ENCODE results near the gene BANK1. TPM values are rescaled to one million over a fixed set of nuclear protein-coding genes. Genes with fewer than 3 reads are reported as not detected.

Gene BANK1
- total and polyA plus RNA-seq, 2 of the 8 experiments (the other 6 are each of a cell fraction or from before 2014, with no cell fraction given): 0.59 to 0.93 TPM

DNA sequence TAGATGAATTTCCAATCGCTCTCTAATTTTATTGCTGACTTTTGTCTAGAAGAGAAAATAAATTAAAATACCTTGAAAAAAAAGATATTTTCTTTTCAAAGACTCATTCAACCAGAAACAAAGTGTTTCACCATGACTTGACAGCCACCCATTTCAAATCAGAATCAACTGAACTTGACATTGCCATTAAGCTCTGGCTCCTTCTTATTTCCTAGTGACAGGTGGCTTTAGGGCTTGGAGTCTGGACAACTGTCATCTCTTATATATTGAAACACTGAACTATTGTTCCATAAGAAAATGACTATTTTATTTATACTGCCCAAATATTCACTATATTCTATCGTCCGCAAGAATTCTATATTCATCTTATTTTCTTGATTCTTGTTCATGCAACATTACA is 325.6 kb downstream of the BANK1 start (continued):
- TF ChIP-seq, protein P1, sequence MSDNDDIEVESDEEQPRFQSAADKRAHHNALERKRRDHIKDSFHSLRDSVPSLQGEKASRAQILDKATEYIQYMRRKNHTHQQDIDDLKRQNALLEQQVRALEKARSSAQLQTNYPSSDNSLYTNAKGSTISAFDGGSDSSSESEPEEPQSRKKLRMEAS (IDR thresholded peaks at IDR 0.05): no peak

DNA sequence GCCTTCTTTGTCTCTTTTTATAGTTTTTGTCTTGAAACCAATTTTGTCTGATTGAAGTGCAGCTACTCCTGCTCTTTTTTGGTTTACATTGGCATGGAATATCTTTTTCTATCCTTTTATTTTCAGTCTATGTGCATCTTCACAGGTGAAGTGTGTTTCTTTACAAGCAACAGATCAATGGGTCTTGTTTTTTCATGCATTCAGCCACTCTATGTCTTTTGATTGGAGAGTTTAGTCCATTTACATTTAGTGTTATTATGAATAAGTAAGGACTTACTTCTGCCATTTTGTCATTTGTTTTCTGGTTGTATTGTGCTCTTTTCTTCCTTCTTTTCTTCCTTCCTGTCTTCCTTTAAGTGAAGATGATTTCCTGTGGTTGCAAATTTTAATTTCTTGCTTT is 330.3 kb downstream of the BANK1 start:
- FAIRE-seq: no peak
- DNase-seq (ENCODE audit: low read depth in 1 of 2, low spot score in 2 of 2): no peak
- POLR2A ChIA-PET (ENCODE audit: partially characterized antibody): no interaction called here

More for the DNA sequence above, 330.3 kb downstream of the BANK1 start:
- no peaks in the 10 kb centered on the region for H3K79me2 ChIP-seq (ENCODE audit: control insufficient read depth in 1 of 2, insufficient read depth in 2 of 2, low read length in 2 of 2)
- no peak overlapping the region for H2AK5ac ChIP-seq (ENCODE audit: low read depth, low read length)
- H4K5ac ChIP-seq (ENCODE audit: insufficient read length, low read depth, low read length): no peak overlapping the region
- no peaks in the 10 kb centered on the region for H3K27me3 ChIP-seq (replicated peaks in 1 of 4; ENCODE audit: control insufficient read depth in 3 of 4, extremely low read depth in 1 of 4, insufficient read depth in 3 of 4, low read length in 3 of 4)
- no peak overlapping the region for H3K4me2 ChIP-seq (ENCODE audit: insufficient read depth in 1 of 2, low read depth in 2 of 2, low read length in 2 of 2)
- H2BK12ac ChIP-seq (ENCODE audit: low read depth, low read length): no peak overlapping the region
- no peaks in the 10 kb centered on the region for H3K4me1 ChIP-seq (replicated peaks in 1 of 4; ENCODE audit: control insufficient read depth in 3 of 4, insufficient read depth in 4 of 4, low read length in 3 of 4)
- no peaks in the 10 kb centered on the region for H3K23me2 ChIP-seq (ENCODE audit: low read depth, low read length)
- no peak overlapping the region for H2BK5ac ChIP-seq (ENCODE audit: low read depth, low read length)
- no peak overlapping the region for H3K27ac ChIP-seq (ENCODE audit: low read depth, low read length)
- H3K14ac ChIP-seq (ENCODE audit: insufficient read length): no peak overlapping the region
- H2BK120ac ChIP-seq (replicated peaks; ENCODE audit: low read depth, low read length): no peak overlapping the region
- H2BK15ac ChIP-seq (ENCODE audit: low read length): no peak overlapping the region
- CTCF ChIA-PET (ENCODE audit: partially characterized antibody): no interaction called here
- H2BK20ac ChIP-seq (ENCODE audit: low read length): no peak overlapping the region
- H3K9me3 ChIP-seq (ENCODE audit: insufficient read depth in 2 of 2, low read depth in 1 of 2, low read length in 1 of 2): peaks cover 0 to 5% of the 10 kb centered on the region in 2 experiments; a peak in 1 of 4 replicates
- H3K56ac ChIP-seq (replicated peaks; ENCODE audit: insufficient read length, low read depth, low read length): no peak overlapping the region
- H4K8ac ChIP-seq (ENCODE audit: extremely low read depth, insufficient read depth, low read length): no peak overlapping the region
- no peak overlapping the region for H3K23ac ChIP-seq (ENCODE audit: insufficient read length)
- no peak overlapping the region for H3K4me3 ChIP-seq (ENCODE audit: extremely low read depth in 1 of 4, insufficient read depth in 2 of 4, low read depth in 3 of 4, low read length in 4 of 4)
- no peaks in the 10 kb centered on the region for H4K20me1 ChIP-seq (replicated peaks in 1 of 2; ENCODE audit: control insufficient read depth in 1 of 2, insufficient read depth in 2 of 2, low read length in 2 of 2)
- no peak overlapping the region for H3K9ac ChIP-seq (replicated peaks in 1 of 4; ENCODE audit: extremely low read depth in 1 of 4, low read depth in 3 of 4, low read length in 3 of 4)
- no peak overlapping the region for H3K4ac ChIP-seq (replicated peaks; ENCODE audit: insufficient read length, low read depth, low read length)
- H3K36me3 ChIP-seq (ENCODE audit: control insufficient read depth in 2 of 4, insufficient read depth in 4 of 4, low read length in 3 of 4): no peaks in the 10 kb centered on the region
- no peak overlapping the region for H2AFZ ChIP-seq (ENCODE audit: low read length)
- H4K91ac ChIP-seq (replicated peaks; ENCODE audit: insufficient read length, low read length): no peak overlapping the region
- no peak overlapping the region for H3K18ac ChIP-seq (ENCODE audit: extremely low read depth, low read length)
- no peaks in the 10 kb centered on the region for H3K79me1 ChIP-seq (ENCODE audit: low read depth, low read length)
- TF ChIP-seq JUN (IDR thresholded peaks at IDR 0.05; ENCODE audit: low read depth, low read length) (no peak), SIRT6 (IDR thresholded peaks at IDR 0.05; ENCODE audit: low read length) (no peak)
